PC-9 (cell line): ENCODE data around the gene MKS1. TPM values are rescaled to one million over a fixed set of nuclear protein-coding genes. Genes with fewer than 3 reads are reported as not detected.

ENCODE experiments used
- BruUV-seq: library from RNA; stranded (reverse); fragments of 400-500 nt; replicated peaks from 2 replicates; lab custom pipeline; 2021; lab: Mats Ljungman, UMichigan
- CTCF ChIA-PET: fragments of 300-600 bp; sonication (Branson Sonifier 250); formaldehyde crosslinking; loops from one replicate; lab custom pipeline; 2022; ENCODE audit warnings: antibody characterized with exemption; lab: Charles Lee
- POLR2A ChIA-PET: fragments of 300-600 bp; sonication (Branson Sonifier 250); formaldehyde crosslinking; loops from one replicate; lab custom pipeline; 2022; ENCODE audit warnings: antibody characterized with exemption; ENCODE audit not compliant: unreplicated experiment; lab: Charles Lee
- DNase-seq, 2 experiments: peaks; one replicate each; pipeline versions ENCODE4 v3.0.0 to v3.0.0-alpha.2; 2015 to 2022; ENCODE audit warnings: mixed read lengths in 1 of 2
- H2AFZ ChIP-seq: fragments of 200-600 bp; sonication (generic); 2 replicates; pipeline ENCODE4 v1.8.1; 2017; ENCODE audit warnings: antibody characterized with exemption
- H3F3A ChIP-seq: fragments of 200-600 bp; sonication (generic); 2 replicates; pipeline ENCODE4 v1.8.1; 2017; ENCODE audit warnings: antibody characterized with exemption, mild to moderate bottlenecking, low read depth; ENCODE audit not compliant: insufficient read depth
- H3K27ac ChIP-seq: fragments of 200-600 bp; sonication (generic); 2 replicates; pipeline ENCODE4 v1.6.1; 2016; ENCODE audit warnings: mixed run types
- H3K27me3 ChIP-seq: fragments of 200-600 bp; sonication (generic); 2 replicates; pipeline ENCODE4 v1.6.1; 2016; ENCODE audit warnings: low read depth, mixed run types; ENCODE audit not compliant: insufficient read depth
- H3K36me3 ChIP-seq: fragments of 200-600 bp; sonication (generic); 2 replicates; pipeline ENCODE4 v1.6.1; 2016; ENCODE audit warnings: low read depth, mixed run types
- H3K4me1 ChIP-seq: fragments of 200-600 bp; sonication (generic); replicated peaks from 2 replicates; pipeline ENCODE4 v1.6.1; 2016; ENCODE audit warnings: mixed run types; ENCODE audit not compliant: insufficient read depth
- H3K4me2 ChIP-seq: fragments of 200-600 bp; sonication (generic); 2 replicates; pipeline ENCODE4 v1.6.1; 2017; ENCODE audit warnings: mixed run types
- H3K4me3 ChIP-seq: fragments of 200-600 bp; sonication (generic); 2 replicates; pipeline ENCODE4 v1.6.1; 2016; ENCODE audit warnings: mixed run types
- H3K79me2 ChIP-seq: fragments of 200-600 bp; sonication (generic); 2 replicates; pipeline ENCODE4 v1.6.1; 2017; ENCODE audit warnings: low read depth, mixed run types
- H3K9me2 ChIP-seq: fragments of 200-600 bp; sonication (generic); 2 replicates; pipeline ENCODE4 v1.8.1; 2017; ENCODE audit warnings: mild to moderate bottlenecking; ENCODE audit not compliant: insufficient read depth
- H3K9me3 ChIP-seq: fragments of 200-600 bp; sonication (generic); 2 replicates; pipeline ENCODE4 v1.8.1; 2016; ENCODE audit warnings: low read depth; ENCODE audit not compliant: insufficient read depth
- H4K20me1 ChIP-seq: fragments of 200-600 bp; sonication (generic); 2 replicates; pipeline ENCODE4 v1.8.1; 2017; ENCODE audit not compliant: insufficient read depth
- CTCF ChIP-seq: fragments of 200-600 bp; sonication (generic); conservative IDR thresholded peaks from 2 replicates; pipeline ENCODE4 v1.6.1; 2017; ENCODE audit warnings: mixed run types, antibody characterized with exemption, mild to moderate bottlenecking, moderate library complexity
- EZH2 ChIP-seq: fragments of 200-600 bp; sonication (generic); IDR thresholded peaks from 2 replicates; pipeline ENCODE4 v1.8.0; 2017; ENCODE audit warnings: antibody characterized with exemption, low read depth
- intact Hi-C: fragments of 100-400 bp; cut with micrococcal nuclease; formaldehyde crosslinking; loops from one replicate; pipeline ENCODE4 v1.10.0; 2022; ENCODE audit not compliant: unreplicated experiment
- total RNA-seq: library from RNA; stranded (reverse); gene quantifications from 2 replicates; pipeline ENCODE4 v1.2.3, GENCODE V29; 2021

The MKS1 gene
- total RNA-seq, 1 experiment from 2014 or later, result 28.6 TPM

DNA sequence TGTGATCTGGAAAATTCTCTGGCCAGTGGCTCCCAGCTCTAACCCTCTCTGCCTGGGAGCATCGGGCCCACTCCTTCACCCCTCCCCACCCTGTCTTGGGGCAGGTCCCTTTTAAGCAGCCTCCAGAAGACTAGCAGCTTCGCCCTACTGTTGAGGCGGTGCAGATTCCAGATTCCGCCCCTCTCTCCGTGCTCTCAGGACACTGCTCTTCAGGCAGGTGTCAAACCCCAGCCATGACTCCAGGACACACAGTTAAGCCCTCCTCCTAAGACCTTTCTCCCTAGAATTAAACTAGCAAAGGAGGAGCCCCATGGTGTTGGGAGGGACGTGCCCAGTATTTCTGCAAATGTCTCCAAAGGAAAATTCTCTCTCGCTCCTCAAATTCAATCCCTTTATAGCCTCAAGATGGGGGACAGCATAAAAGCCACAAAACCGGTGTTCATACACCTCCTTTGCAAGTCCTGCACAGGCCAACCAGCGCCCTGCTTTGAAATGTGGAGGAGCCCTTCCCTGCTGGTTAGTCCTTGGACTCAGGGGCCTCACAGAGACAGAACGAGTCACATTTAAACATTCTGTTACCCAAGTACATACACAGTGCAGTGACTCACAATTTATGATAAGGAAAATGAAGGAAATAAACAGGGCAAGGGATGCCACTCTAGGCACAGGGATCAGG, 26.5 kb upstream of the MKS1 start:
- no peaks in the 10 kb centered on the region for H3K9me3 ChIP-seq
- POLR2A ChIA-PET, result no interaction called here
- H3F3A ChIP-seq, result no peaks in the 10 kb centered on the region
- no TSS peak for BruUV-seq
- CTCF ChIA-PET, result no interaction called here
- no peaks in the 10 kb centered on the region for H3K36me3 ChIP-seq
- TF ChIP-seq EZH2, result no peak
- no peak for TF ChIP-seq CTCF
- H3K27ac ChIP-seq, result no peak overlapping the region
- no peak for DNase-seq
- no peak overlapping the region for H3K4me2 ChIP-seq
- no peaks in the 10 kb centered on the region for H3K79me2 ChIP-seq
- intact Hi-C loops, result no loop called here
- no peaks in the 10 kb centered on the region for H4K20me1 ChIP-seq
- H3K9me2 ChIP-seq, result no peaks in the 10 kb centered on the region
- no peaks in the 10 kb centered on the region for H3K4me1 ChIP-seq
- no peak overlapping the region for H3K4me3 ChIP-seq
- no peak overlapping the region for H2AFZ ChIP-seq
- H3K27me3 ChIP-seq, result peaks cover 96% of the 10 kb centered on the region

GRCh38 chr17:58244963-58245362, 25.9 kb upstream of the MKS1 start:
- TF ChIP-seq EZH2 (no peak), CTCF (no peak)
- H3K4me2 ChIP-seq, result no peak overlapping the region
- BruUV-seq, result no TSS peak
- peaks cover 96% of the 10 kb centered on the region for H3K27me3 ChIP-seq
- no peaks in the 10 kb centered on the region for H4K20me1 ChIP-seq
- H3K4me1 ChIP-seq, result no peaks in the 10 kb centered on the region
- H3K9me2 ChIP-seq, result no peaks in the 10 kb centered on the region
- no peak for DNase-seq
- H3K79me2 ChIP-seq, result no peaks in the 10 kb centered on the region
- no peak overlapping the region for H3K27ac ChIP-seq
- intact Hi-C loops, result no loop called here
- H2AFZ ChIP-seq, result no peak overlapping the region
- no peaks in the 10 kb centered on the region for H3F3A ChIP-seq
- H3K9me3 ChIP-seq, result no peaks in the 10 kb centered on the region
- CTCF ChIA-PET, result no interaction called here
- POLR2A ChIA-PET, result no interaction called here
- no peak overlapping the region for H3K4me3 ChIP-seq
- H3K36me3 ChIP-seq, result no peaks in the 10 kb centered on the region

DNA sequence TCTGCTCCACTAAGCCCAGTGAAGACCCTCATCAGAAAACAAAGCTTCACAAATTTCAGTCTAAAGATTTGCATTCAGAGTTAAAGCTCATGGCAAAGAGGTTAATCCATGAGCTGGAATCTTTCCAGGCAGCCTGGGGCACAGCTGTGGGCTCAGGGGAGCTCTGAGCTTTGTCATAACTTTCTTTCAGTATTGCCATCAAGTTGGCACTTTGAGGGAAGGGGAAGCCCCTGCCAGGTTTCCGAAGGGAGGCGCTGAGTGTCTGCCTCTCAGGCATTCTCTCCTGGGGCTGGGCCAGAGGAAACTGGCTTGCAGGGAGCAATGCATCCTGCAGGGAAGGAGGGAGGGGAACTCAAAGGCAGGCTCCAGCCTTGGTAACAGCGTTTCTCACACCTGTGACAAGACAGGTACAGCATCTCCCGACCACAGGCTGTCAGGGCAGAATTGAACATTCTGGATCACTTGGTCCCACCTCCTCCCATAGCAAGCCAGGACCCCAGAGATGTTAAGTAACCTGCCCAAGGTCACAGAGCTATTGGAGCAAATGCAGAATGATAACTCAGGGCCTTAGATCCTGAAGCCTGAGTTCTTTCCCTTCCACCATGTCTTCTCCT, 23.2 kb upstream of the MKS1 start:
- no peak overlapping the region for H3K4me2 ChIP-seq
- no peak overlapping the region for H3K4me3 ChIP-seq
- no peaks in the 10 kb centered on the region for H3K79me2 ChIP-seq
- H3K9me2 ChIP-seq, result 0 out of 2 replicates have a peak, but pooled peaks cover 5% of the 10 kb centered on the region
- no peaks in the 10 kb centered on the region for H3F3A ChIP-seq
- CTCF ChIA-PET, result interaction anchor here (0.6 kb wide), 1 partner anchor 315 kb away, joined by 7 read pairs; no protein-coding TSS in a partner anchor
- no peaks in the 10 kb centered on the region for H3K4me1 ChIP-seq
- intact Hi-C loops, result no loop called here
- H3K36me3 ChIP-seq, result no peaks in the 10 kb centered on the region
- H3K27me3 ChIP-seq, result peaks cover 96% of the 10 kb centered on the region
- no peaks in the 10 kb centered on the region for H4K20me1 ChIP-seq
- POLR2A ChIA-PET, result interaction anchor here (0.6 kb wide), 1 partner anchor 284 kb away, joined by 9 read pairs; no protein-coding TSS in a partner anchor
- H3K9me3 ChIP-seq, result no peaks in the 10 kb centered on the region
- no peak overlapping the region for H3K27ac ChIP-seq
- TF ChIP-seq EZH2, result no peak
- TF ChIP-seq CTCF, result no peak
- no peak overlapping the region for H2AFZ ChIP-seq
- DNase-seq, result no peak
- no TSS peak for BruUV-seq
